H1 (cell line): ENCODE measurements around the gene GCC1. TPM values are rescaled to one million over a fixed set of nuclear protein-coding genes. Genes with fewer than 3 reads are reported as not detected.
"Not testable (repeated sequence)": the region's sequence is repeated elsewhere in the genome, so short reads cannot be mapped to it uniquely, and the experiment has no call there.

ENCODE experiments used
- CTCF ChIA-PET: fragments of 300-600 bp; sonication (Branson Sonifier 250); formaldehyde crosslinking; loops from one replicate; lab custom pipeline; 2021; ENCODE audit not compliant: partially characterized antibody; lab: Charles Lee
- POLR2A ChIA-PET: fragments of 300-600 bp; sonication (Branson Sonifier 250); formaldehyde crosslinking; loops from one replicate; lab custom pipeline; 2021; ENCODE audit warnings: inconsistent platforms; ENCODE audit not compliant: partially characterized antibody; lab: Charles Lee
- DNase-seq, 2 experiments: peaks; one replicate each; pipeline versions ENCODE4 v3.0.0 to v3.0.0-alpha.2; 2010 to 2022; ENCODE audit warnings: low spot score in 2 of 2, low read depth in 1 of 2, mixed read lengths in 1 of 2
- FAIRE-seq: peaks from 2 replicates; lab custom pipeline; 2011; peaks lifted over from hg19 to GRCh38; lab: Jason Lieb, UNC
- H2AFZ ChIP-seq: 2 replicates; pipeline ENCODE4 v1.8.1; 2012; ENCODE audit warnings: low read length, inconsistent platforms
- H2AK5ac ChIP-seq: 2 replicates; pipeline ENCODE4 v1.6.1; 2013; ENCODE audit warnings: low read depth, low read length
- H2BK120ac ChIP-seq: replicated peaks from 2 replicates; pipeline ENCODE3; 2013; ENCODE audit warnings: low read depth, low read length, inconsistent platforms
- H2BK12ac ChIP-seq: 2 replicates; pipeline ENCODE4 v1.6.1; 2013; ENCODE audit warnings: low read depth, low read length
- H2BK15ac ChIP-seq: 2 replicates; pipeline ENCODE4 v1.6.1; 2013; ENCODE audit warnings: low read length
- H2BK20ac ChIP-seq: 2 replicates; pipeline ENCODE4 v1.6.1; 2013; ENCODE audit warnings: low read length
- H2BK5ac ChIP-seq: 2 replicates; pipeline ENCODE4 v1.6.1; 2013; ENCODE audit warnings: low read depth, low read length
- H3K14ac ChIP-seq: 2 replicates; pipeline ENCODE4 v1.6.1; 2013; ENCODE audit warnings: inconsistent platforms; ENCODE audit not compliant: insufficient read length
- H3K18ac ChIP-seq: 2 replicates; pipeline ENCODE4 v1.6.1; 2013; ENCODE audit warnings: low read length; ENCODE audit errors: extremely low read depth
- H3K23ac ChIP-seq: 2 replicates; pipeline ENCODE4 v1.6.1; 2013; ENCODE audit warnings: inconsistent platforms; ENCODE audit not compliant: insufficient read length
- H3K23me2 ChIP-seq: 2 replicates; pipeline ENCODE4 v1.6.1; 2013; ENCODE audit warnings: low read depth, low read length
- H3K27ac ChIP-seq: 2 replicates; pipeline ENCODE4 v1.6.1; 2011; ENCODE audit warnings: low read depth, low read length, inconsistent platforms
- H3K27me3 ChIP-seq, 4 experiments: replicated peaks in 1 of 4; 1 replicate in 1 of 4; 2 replicates in 3 of 4; pipeline versions ENCODE4 v1.6.1 to v1.8.1; 2011 to 2013; ENCODE audit warnings: low read length in 3 of 4, mild to moderate bottlenecking in 3 of 4, inconsistent platforms in 2 of 4, mixed read lengths in 2 of 4, moderate library complexity in 1 of 4; ENCODE audit not compliant: control insufficient read depth in 3 of 4, insufficient read depth in 3 of 4; ENCODE audit errors: extremely low read depth in 1 of 4
- H3K36me3 ChIP-seq, 4 experiments: 2 replicates each; pipeline versions ENCODE4 v1.6.1 to v1.8.1; 2011 to 2013; ENCODE audit warnings: mild to moderate bottlenecking in 4 of 4, low read length in 3 of 4, moderate library complexity in 2 of 4, control low read depth in 1 of 4, inconsistent platforms in 1 of 4; ENCODE audit not compliant: insufficient read depth in 4 of 4, control insufficient read depth in 2 of 4
- H3K4ac ChIP-seq: replicated peaks from 2 replicates; pipeline ENCODE3; 2013; ENCODE audit warnings: low read length, low read depth, mixed read lengths, inconsistent platforms; ENCODE audit not compliant: insufficient read length
- H3K4me1 ChIP-seq, 4 experiments: replicated peaks in 1 of 4; 1 replicate in 1 of 4; 2 replicates in 3 of 4; pipeline versions ENCODE4 v1.6.1 to v1.8.1; 2011 to 2013; ENCODE audit warnings: low read length in 3 of 4, inconsistent platforms in 2 of 4, mixed read lengths in 1 of 4; ENCODE audit not compliant: insufficient read depth in 4 of 4, control insufficient read depth in 3 of 4
- H3K4me2 ChIP-seq, 2 experiments: 2 replicates each; pipeline versions ENCODE4 v1.6.1 to v1.8.1; 2011 to 2013; ENCODE audit warnings: low read depth in 2 of 2, low read length in 2 of 2, control low read depth in 1 of 2, inconsistent platforms in 1 of 2, mild to moderate bottlenecking in 1 of 2; ENCODE audit not compliant: insufficient read depth in 1 of 2
- H3K4me3 ChIP-seq, 4 experiments: fragments of 200-600, 300-600 bp in 1 of 4; sonication (generic), shearing (Covaris generic), sonication (Bioruptor Twin) in 1 of 4; 2 replicates each; pipeline versions ENCODE4 v1.5.1 to v1.8.1; 2011 to 2016; ENCODE audit warnings: low read length in 4 of 4, low read depth in 3 of 4, control low read depth in 2 of 4, inconsistent platforms in 2 of 4, mild to moderate bottlenecking in 2 of 4, mixed read lengths in 1 of 4, moderate library complexity in 1 of 4; ENCODE audit not compliant: insufficient read depth in 2 of 4; ENCODE audit errors: extremely low read depth in 1 of 4
- H3K56ac ChIP-seq: replicated peaks from 2 replicates; pipeline ENCODE3; 2013; ENCODE audit warnings: low read depth, mild to moderate bottlenecking, mixed read lengths, low read length, inconsistent platforms; ENCODE audit not compliant: insufficient read length
- H3K79me1 ChIP-seq: 2 replicates; pipeline ENCODE4 v1.6.1; 2013; ENCODE audit warnings: low read depth, low read length, control low read depth
- H3K79me2 ChIP-seq, 2 experiments: 2 replicates each; pipeline versions ENCODE4 v1.6.1 to v1.8.1; 2012 to 2013; ENCODE audit warnings: low read length in 2 of 2, mild to moderate bottlenecking in 2 of 2, inconsistent platforms in 1 of 2; ENCODE audit not compliant: insufficient read depth in 2 of 2, control insufficient read depth in 1 of 2
- H3K9ac ChIP-seq, 4 experiments: replicated peaks in 1 of 4; 1 replicate in 1 of 4; 2 replicates in 3 of 4; pipeline versions ENCODE4 v1.6.1 to v1.8.1; 2011 to 2013; ENCODE audit warnings: low read depth in 3 of 4, low read length in 3 of 4, control low read depth in 2 of 4, mild to moderate bottlenecking in 2 of 4, moderate library complexity in 2 of 4, inconsistent platforms in 1 of 4; ENCODE audit errors: extremely low read depth in 1 of 4
- H3K9me3 ChIP-seq, 2 experiments: 2 replicates each; pipeline versions ENCODE4 v1.6.1 to v1.8.1; 2012 to 2013; ENCODE audit warnings: mild to moderate bottlenecking in 2 of 2, moderate library complexity in 2 of 2, control low read depth in 1 of 2, inconsistent platforms in 1 of 2, low read depth in 1 of 2, low read length in 1 of 2, mixed read lengths in 1 of 2; ENCODE audit not compliant: insufficient read depth in 2 of 2
- H4K20me1 ChIP-seq, 2 experiments: replicated peaks in 1 of 2; 2 replicates each; pipeline versions ENCODE3 to v1.8.1; 2011 to 2013; ENCODE audit warnings: inconsistent platforms in 2 of 2, low read length in 2 of 2, mild to moderate bottlenecking in 1 of 2; ENCODE audit not compliant: insufficient read depth in 2 of 2, control insufficient read depth in 1 of 2
- H4K5ac ChIP-seq: 2 replicates; pipeline ENCODE4 v1.6.1; 2013; ENCODE audit warnings: low read length, low read depth, mixed read lengths, inconsistent platforms; ENCODE audit not compliant: insufficient read length
- H4K8ac ChIP-seq: 2 replicates; pipeline ENCODE4 v1.8.0; 2013; ENCODE audit warnings: mild to moderate bottlenecking, moderate library complexity, low read length, inconsistent platforms; ENCODE audit not compliant: insufficient read depth; ENCODE audit errors: extremely low read depth
- H4K91ac ChIP-seq: replicated peaks from 2 replicates; pipeline ENCODE3; 2013; ENCODE audit warnings: low read length, mixed read lengths, inconsistent platforms; ENCODE audit not compliant: insufficient read length
- ASH2L ChIP-seq: fragments of 200-600, 300-600 bp; sonication (generic); IDR thresholded peaks from one replicate; pipeline ENCODE4 v1.7.1; 2017; ENCODE audit warnings: low read length
- POLR2A ChIP-seq, 2 experiments: IDR thresholded peaks; 1 replicate in 1 of 2; 2 replicates in 1 of 2; pipeline ENCODE4 v1.6.1; 2011; ENCODE audit warnings: low read depth in 2 of 2, low read length in 2 of 2, mild to moderate bottlenecking in 2 of 2; ENCODE audit errors: control extremely low read depth in 1 of 2
- WGBS, 2 experiments: shearing (Covaris generic) in 1 of 2; methylation state at CpG; one replicate each; pipeline versions ENCODE4 v1.1.6 to v1.1.7; 2013 to 2015; ENCODE audit warnings: low lambda C conversion rate in 2 of 2, mixed read lengths in 2 of 2, inconsistent platforms in 1 of 2, low coverage in 1 of 2, missing lambda C conversion rate in 1 of 2; ENCODE audit not compliant: insufficient replicate concordance in 2 of 2, insufficient coverage in 1 of 2, insufficient read length in 1 of 2; ENCODE audit errors: extremely low coverage in 1 of 2, missing lambda C conversion rate in 1 of 2; 5-methylcytosine and 5-hydroxymethylcytosine counted together
- polyA plus RNA-seq, 7 experiments: library from polyadenylated mRNA; depleted of rRNA in 3 of 7; stranded (reverse) in 5 of 7; unstranded in 2 of 7; fragments of >200 nt in 5 of 7; fragments of 200-250 nt in 2 of 7; gene quantifications; 1 replicate in 5 of 7; 2 replicates in 1 of 7; 4 replicates in 1 of 7; pipeline versions ENCODE4 v1.2.1 to v1.2.3, GENCODE V29; 2011 to 2013; ENCODE audit warnings: missing spikeins in 2 of 7, mixed read lengths in 2 of 7
- total RNA-seq: library from RNA; stranded (reverse); fragmentation: NEBNext Ultra II Directional; extraction: Animal tissue kit (Norgen Biotek cat#: 25700); gene quantifications from 2 replicates; pipeline ENCODE4 v1.2.1, GENCODE V29; 2021

Gene GCC1
- total and polyA plus RNA-seq, 2 of the 8 experiments (the other 6 are each of a cell fraction or from before 2014, with no cell fraction given), result 3.3 to 15.0 TPM

- no peaks in the 10 kb centered on the region for H3K23me2 ChIP-seq
- no peaks in the 10 kb centered on the region for H3K79me2 ChIP-seq
- H3K9me3 ChIP-seq, result peaks cover 7 to 8% of the 10 kb centered on the region in 2 experiments
- H3K4me1 ChIP-seq, result peaks cover 0 to 5% (median 2%) of the 10 kb centered on the region in 4 experiments; a peak in 1 of 7 replicates
- TF ChIP-seq ASH2L (no peak), POLR2A (IDR thresholded peaks at IDR 0.05; ENCODE audit: control extremely low read depth in 1 of 2, low read depth in 2 of 2, low read length in 2 of 2) (no peak)
- ChIA-PET POLR2A (no interaction called here), CTCF (interaction anchor here (1.0 kb wide), 1 partner anchor 9 kb away, joined by 3 read pairs; no protein-coding TSS in a partner anchor)
- H3K9ac ChIP-seq, result no peak overlapping the region
- no peak overlapping the region for H3K23ac ChIP-seq
- H2BK12ac ChIP-seq, result no peak overlapping the region
- no peak for DNase-seq
- no peak overlapping the region for H3K4ac ChIP-seq
- H3K18ac ChIP-seq, result no peak overlapping the region
- peaks cover 1 to 9% (median 6%) of the 10 kb centered on the region in 4 experiments; a peak in 5 of 7 replicates for H3K27me3 ChIP-seq
- FAIRE-seq, result no peak
- no peak overlapping the region for H4K91ac ChIP-seq
- H3K4me2 ChIP-seq, result no peak overlapping the region
- H2BK120ac ChIP-seq, result no peak overlapping the region
- H3K36me3 ChIP-seq, result no peaks in the 10 kb centered on the region
- no peak overlapping the region for H2BK15ac ChIP-seq
- H2BK5ac ChIP-seq, result no peak overlapping the region
- H4K20me1 ChIP-seq, result no peaks in the 10 kb centered on the region
- H2BK20ac ChIP-seq, result no peak overlapping the region
- H3K79me1 ChIP-seq, result no peaks in the 10 kb centered on the region
- H3K14ac ChIP-seq, result no peak overlapping the region
- H4K8ac ChIP-seq, result no peak overlapping the region
- no peak overlapping the region for H3K56ac ChIP-seq
- H2AFZ ChIP-seq, result no peak overlapping the region
- WGBS, 2 experiments, result 80% methylated on average over 4 of the region's 4 CpGs; no CpG with 5 or more reads in 1 of the 2 experiments
- H3K4me3 ChIP-seq, result no peak overlapping the region
- H3K27ac ChIP-seq, result no peak overlapping the region
- no peak overlapping the region for H2AK5ac ChIP-seq
- H4K5ac ChIP-seq, result no peak overlapping the region
These were observed 43.8 kb downstream of the GCC1 start for GRCh38 chr7:127541548-127541947.

- H2BK12ac ChIP-seq, H3K79me1 ChIP-seq, H4K91ac ChIP-seq, H3K23me2 ChIP-seq, H4K20me1 ChIP-seq, H3K4me1 ChIP-seq, H2AFZ ChIP-seq, H3K23ac ChIP-seq, CTCF ChIA-PET, H3K79me2 ChIP-seq, H2BK20ac ChIP-seq, H2BK15ac ChIP-seq, H3K27ac ChIP-seq, H3K4ac ChIP-seq, H2BK5ac ChIP-seq, H3K4me2 ChIP-seq, H2BK120ac ChIP-seq, H2AK5ac ChIP-seq, DNase-seq, FAIRE-seq, H3K4me3 ChIP-seq, H3K56ac ChIP-seq, H3K36me3 ChIP-seq, H3K18ac ChIP-seq, H4K5ac ChIP-seq, H3K9me3 ChIP-seq, H4K8ac ChIP-seq, H3K27me3 ChIP-seq, H3K9ac ChIP-seq, H3K14ac ChIP-seq: not testable (repeated sequence)
- POLR2A ChIA-PET, result interaction anchor here (0.6 kb wide), 1 partner anchor 479 kb away, joined by 3 read pairs; no protein-coding TSS in a partner anchor
- 94% methylated on average over 4 of the region's 10 CpGs; no CpG with 5 or more reads in 1 of the 2 experiments for WGBS, 2 experiments
These were observed 44.9 kb downstream of the GCC1 start for GRCh38 chr7:127540461-127540860.
